ENCODE data around the gene POPDC3.

POPDC3 gene

DNA sequence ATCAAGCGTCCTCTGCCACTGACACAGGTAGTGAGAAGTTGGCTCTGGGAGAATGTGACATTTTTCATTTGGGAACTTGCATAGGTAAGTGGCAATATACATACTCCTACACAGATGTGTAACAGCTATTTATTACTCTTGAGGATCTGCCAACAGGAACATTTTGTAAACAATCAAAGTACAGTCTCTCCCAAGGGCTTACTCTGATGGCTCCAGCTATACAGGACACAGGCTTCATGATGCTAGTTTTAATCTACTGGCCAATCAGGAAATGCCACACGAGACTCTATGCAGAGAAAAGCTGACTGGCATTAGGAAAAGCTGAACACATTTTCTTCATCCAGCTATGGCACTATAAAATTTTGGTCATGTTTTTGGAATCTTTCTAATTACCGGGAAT is 57.8 kb downstream of the POPDC3 start:
- H3K79me2 ChIP-seq (ENCODE audit: control insufficient read depth, insufficient read depth, low read length, unreplicated experiment), result no peaks in the 10 kb centered on the region
- no peaks in the 10 kb centered on the region for H3K27me3 ChIP-seq (ENCODE audit: insufficient read depth, low read length)
- peaks cover 3% of the 10 kb centered on the region; the same call in 1 of the 2 replicates for H3K36me3 ChIP-seq (ENCODE audit: insufficient read depth, low read length)
- H3K4me1 ChIP-seq (ENCODE audit: control insufficient read depth, insufficient read depth, low read length, unreplicated experiment), result no peaks in the 10 kb centered on the region
- no peak overlapping the region for H2AFZ ChIP-seq (ENCODE audit: low read length, unreplicated experiment)
- no peak overlapping the region for H3K27ac ChIP-seq (ENCODE audit: low read depth, low read length)
- H3K4me3 ChIP-seq (ENCODE audit: low read depth, low read length), result no peak overlapping the region

DNA sequence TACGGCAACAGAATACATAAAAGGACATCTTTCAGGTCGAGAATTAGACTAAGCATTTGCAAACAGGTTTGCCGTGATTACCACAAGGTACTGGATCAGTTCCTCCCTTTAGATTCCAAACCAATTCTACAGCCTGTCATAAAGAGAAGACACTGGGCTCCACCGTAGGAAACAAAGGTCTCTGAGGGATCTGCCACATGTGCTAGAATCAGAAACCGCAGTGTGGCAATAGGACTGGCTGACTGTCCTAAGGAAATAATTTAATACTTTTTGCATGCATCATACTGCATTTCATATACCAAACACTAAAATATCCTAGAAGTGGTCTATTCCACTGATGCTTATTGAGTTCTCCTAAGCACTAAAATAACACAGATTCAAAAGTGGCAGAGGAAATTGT is 59.2 kb downstream of the POPDC3 start:
- Histone ChIP-seq H3K4me1 (ENCODE audit: control insufficient read depth, insufficient read depth, low read length, unreplicated experiment) (no peaks in the 10 kb centered on the region), H3K36me3 (ENCODE audit: insufficient read depth, low read length) (peaks cover 3% of the 10 kb centered on the region; the same call in 1 of the 2 replicates), H3K79me2 (ENCODE audit: control insufficient read depth, insufficient read depth, low read length, unreplicated experiment) (no peaks in the 10 kb centered on the region), H3K27ac (ENCODE audit: low read depth, low read length) (no peak overlapping the region), H2AFZ (ENCODE audit: low read length, unreplicated experiment) (no peak overlapping the region), H3K4me3 (ENCODE audit: low read depth, low read length) (no peak overlapping the region), H3K27me3 (ENCODE audit: insufficient read depth, low read length) (no peaks in the 10 kb centered on the region)

DNA sequence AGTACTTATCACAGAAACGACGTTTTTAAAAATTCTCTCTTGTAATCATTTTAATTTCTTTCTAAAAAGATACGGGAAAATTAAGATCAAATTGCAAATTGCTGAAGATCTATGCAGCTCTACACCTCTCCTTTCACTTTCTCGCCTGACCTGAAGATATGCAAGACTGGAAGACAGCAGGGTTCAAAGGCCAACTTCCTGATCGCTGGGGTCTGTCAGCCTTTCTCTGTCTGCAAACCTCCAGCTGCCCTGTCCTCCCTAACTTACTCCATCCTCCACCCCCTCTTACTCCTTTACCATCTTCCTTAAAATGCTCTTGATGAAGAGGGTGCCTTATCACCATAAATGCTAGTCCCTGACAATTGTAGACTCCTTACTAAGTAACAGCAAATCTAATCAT is 63.7 kb downstream of the POPDC3 start:
- H3K36me3 ChIP-seq (ENCODE audit: insufficient read depth, low read length), result no peaks in the 10 kb centered on the region; the same call in 1 of the 2 replicates

DNA sequence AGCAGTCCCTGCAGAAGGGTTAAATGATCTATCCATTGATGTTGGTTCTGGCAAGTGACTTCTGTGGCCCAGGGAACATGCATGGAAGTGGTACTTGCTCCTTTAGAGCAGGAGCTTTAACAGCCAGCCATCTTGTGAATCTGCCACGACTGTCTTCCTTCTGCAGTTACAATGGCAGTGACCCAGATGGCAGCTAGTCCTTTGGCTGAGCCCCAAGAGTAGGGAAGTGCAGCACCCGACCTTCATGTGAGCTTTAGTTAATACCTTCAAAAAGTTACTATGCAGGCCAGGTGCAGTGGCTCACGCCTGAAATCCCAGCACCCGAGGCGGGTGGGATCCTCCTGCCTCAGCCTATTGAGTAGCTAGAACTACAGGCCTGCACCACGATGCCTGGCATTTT is 66.4 kb downstream of the POPDC3 start:
- Histone ChIP-seq H3K27me3 (ENCODE audit: insufficient read depth, low read length) (no peaks in the 10 kb centered on the region), H3K4me1 (ENCODE audit: control insufficient read depth, insufficient read depth, low read length, unreplicated experiment) (no peaks in the 10 kb centered on the region), H3K79me2 (ENCODE audit: control insufficient read depth, insufficient read depth, low read length, unreplicated experiment) (no peaks in the 10 kb centered on the region), H3K27ac (ENCODE audit: low read depth, low read length) (no peak overlapping the region), H3K36me3 (ENCODE audit: insufficient read depth, low read length) (no peaks in the 10 kb centered on the region; the same call in 1 of the 2 replicates), H2AFZ (ENCODE audit: low read length, unreplicated experiment) (no peak overlapping the region), H3K4me3 (ENCODE audit: low read depth, low read length) (no peak overlapping the region)

More for the DNA sequence above, 63.7 kb downstream of the POPDC3 start:
- Histone ChIP-seq H3K27me3 (ENCODE audit: insufficient read depth, low read length) (no peaks in the 10 kb centered on the region), H2AFZ (ENCODE audit: low read length, unreplicated experiment) (no peak overlapping the region), H3K27ac (ENCODE audit: low read depth, low read length) (no peak overlapping the region), H3K79me2 (ENCODE audit: control insufficient read depth, insufficient read depth, low read length, unreplicated experiment) (no peaks in the 10 kb centered on the region), H3K4me3 (ENCODE audit: low read depth, low read length) (no peak overlapping the region), H3K4me1 (ENCODE audit: control insufficient read depth, insufficient read depth, low read length, unreplicated experiment) (no peaks in the 10 kb centered on the region)

DNA sequence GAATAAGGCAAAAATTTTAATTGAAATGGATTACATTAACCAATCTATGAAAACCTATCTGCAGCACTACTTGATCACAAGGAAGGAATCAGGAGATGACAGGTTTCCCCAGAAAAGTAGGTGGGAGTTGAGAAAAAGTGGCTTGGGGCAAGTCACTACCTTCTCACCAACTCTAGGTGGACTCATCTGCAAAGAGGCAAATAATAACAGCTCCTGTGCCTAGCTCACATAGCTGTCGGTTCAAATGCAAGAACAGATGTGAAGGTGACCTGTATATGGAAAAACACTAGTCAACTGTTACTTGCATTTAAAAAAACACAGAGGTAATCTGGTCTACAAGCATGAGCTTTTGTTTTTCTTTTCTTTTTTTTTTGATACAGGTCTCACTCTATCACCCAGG is 67.2 kb downstream of the POPDC3 start:
- no peak overlapping the region for H3K27ac ChIP-seq (ENCODE audit: low read depth, low read length)
- H3K79me2 ChIP-seq (ENCODE audit: control insufficient read depth, insufficient read depth, low read length, unreplicated experiment), result no peaks in the 10 kb centered on the region
- no peaks in the 10 kb centered on the region; the same call in 1 of the 2 replicates for H3K36me3 ChIP-seq (ENCODE audit: insufficient read depth, low read length)
- H3K27me3 ChIP-seq (ENCODE audit: insufficient read depth, low read length), result no peaks in the 10 kb centered on the region
- no peak overlapping the region for H3K4me3 ChIP-seq (ENCODE audit: low read depth, low read length)
- no peak overlapping the region for H2AFZ ChIP-seq (ENCODE audit: low read length, unreplicated experiment)
- H3K4me1 ChIP-seq (ENCODE audit: control insufficient read depth, insufficient read depth, low read length, unreplicated experiment), result no peaks in the 10 kb centered on the region

DNA sequence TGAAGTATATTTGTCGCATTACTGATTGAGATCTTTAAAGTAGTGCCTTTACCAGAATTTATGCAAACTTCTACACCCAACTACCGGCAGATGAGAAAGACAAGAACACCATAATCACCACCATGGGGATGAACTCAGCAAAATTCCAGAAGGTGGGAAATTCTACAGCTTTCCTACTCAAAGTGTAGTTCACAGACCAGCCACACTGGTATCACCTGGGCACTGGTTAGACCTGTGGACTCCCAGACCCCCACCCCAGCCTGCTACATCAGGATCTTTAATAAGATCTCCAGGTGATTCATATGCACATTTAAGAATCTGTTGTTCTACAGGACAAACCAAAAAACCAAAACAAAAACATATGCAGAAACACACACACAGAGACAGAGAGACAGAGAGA is 67.9 kb downstream of the POPDC3 start:
- Histone ChIP-seq H3K4me1 (ENCODE audit: control insufficient read depth, insufficient read depth, low read length, unreplicated experiment) (no peaks in the 10 kb centered on the region), H3K79me2 (ENCODE audit: control insufficient read depth, insufficient read depth, low read length, unreplicated experiment) (no peaks in the 10 kb centered on the region)

DNA sequence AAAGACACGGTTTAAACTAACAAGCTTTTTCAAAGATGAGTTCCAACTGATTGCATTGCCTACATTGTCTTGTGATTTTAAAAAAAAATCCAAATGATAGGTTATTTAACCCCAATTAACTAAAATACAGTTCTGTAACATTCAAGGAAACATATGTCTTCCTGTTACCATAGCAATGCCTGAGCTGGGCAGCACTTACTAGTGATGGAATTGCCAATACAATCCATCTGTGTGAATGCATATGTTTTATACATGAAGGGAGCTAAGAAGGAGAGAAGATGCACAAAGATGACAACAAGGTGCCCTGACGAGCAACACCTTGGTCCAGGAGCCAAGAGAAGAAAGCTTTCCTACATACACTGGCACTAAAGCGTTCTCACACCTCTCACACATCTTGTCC is 68.7 kb downstream of the POPDC3 start:
- Histone ChIP-seq H3K27me3 (ENCODE audit: insufficient read depth, low read length) (no peaks in the 10 kb centered on the region), H3K4me1 (ENCODE audit: control insufficient read depth, insufficient read depth, low read length, unreplicated experiment) (no peaks in the 10 kb centered on the region)

More for the DNA sequence above, 67.9 kb downstream of the POPDC3 start:
- H3K27ac ChIP-seq (ENCODE audit: low read depth, low read length), result no peak overlapping the region
- H3K36me3 ChIP-seq (ENCODE audit: insufficient read depth, low read length), result no peaks in the 10 kb centered on the region
- H3K27me3 ChIP-seq (ENCODE audit: insufficient read depth, low read length), result no peaks in the 10 kb centered on the region
- no peak overlapping the region for H2AFZ ChIP-seq (ENCODE audit: low read length, unreplicated experiment)
- no peak overlapping the region for H3K4me3 ChIP-seq (ENCODE audit: low read depth, low read length)

DNA sequence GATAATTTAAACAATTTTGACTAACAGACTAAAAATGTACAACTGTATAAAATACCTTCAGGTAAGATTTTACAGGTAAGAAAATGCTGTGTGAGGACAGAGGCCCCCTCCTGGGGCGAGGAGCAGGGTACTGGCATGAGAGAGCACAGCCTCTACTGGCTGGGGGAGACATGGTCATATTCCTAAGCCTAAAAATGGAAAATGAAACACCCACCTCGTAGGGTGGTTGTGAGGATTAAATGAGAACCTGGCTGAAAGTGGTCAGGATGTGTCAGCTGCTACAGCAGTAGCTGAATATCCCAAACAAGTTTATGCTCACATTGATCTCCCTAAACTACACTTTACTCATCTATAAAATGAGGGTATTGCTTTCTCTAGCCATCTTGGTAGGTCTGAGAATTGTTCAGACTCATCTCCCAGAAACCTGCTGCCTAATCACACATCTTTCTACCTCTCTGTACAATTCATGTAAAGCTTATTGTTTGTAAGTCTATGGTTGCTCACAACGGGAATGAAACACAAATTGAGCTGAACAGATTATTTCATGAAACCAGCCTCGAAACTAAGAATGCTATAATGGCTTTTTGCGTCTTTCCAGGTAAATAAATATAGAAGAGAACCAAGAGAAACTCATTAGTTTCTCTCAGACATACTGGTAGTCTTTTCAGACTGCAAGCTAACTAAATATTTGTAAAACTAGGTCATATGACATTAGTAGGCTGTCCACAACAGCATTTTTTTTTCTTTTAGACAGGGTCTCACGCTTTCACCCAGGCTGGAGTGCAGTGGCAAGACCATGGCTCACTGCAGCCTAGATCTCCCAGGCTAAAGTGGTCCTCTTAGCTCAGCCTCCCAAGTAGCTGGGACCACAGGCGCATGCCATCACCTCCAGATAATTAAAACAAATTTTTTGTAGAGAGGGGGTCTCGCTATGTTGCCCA is 69.6 kb downstream of the POPDC3 start:
- Histone ChIP-seq H2AFZ (ENCODE audit: low read length, unreplicated experiment) (no peak overlapping the region), H3K27ac (ENCODE audit: low read depth, low read length) (no peak overlapping the region), H3K27me3 (ENCODE audit: insufficient read depth, low read length) (no peaks in the 10 kb centered on the region), H3K36me3 (ENCODE audit: insufficient read depth, low read length) (no peaks in the 10 kb centered on the region), H3K79me2 (ENCODE audit: control insufficient read depth, insufficient read depth, low read length, unreplicated experiment) (no peaks in the 10 kb centered on the region), H3K4me3 (ENCODE audit: low read depth, low read length) (no peak overlapping the region), H3K4me1 (ENCODE audit: control insufficient read depth, insufficient read depth, low read length, unreplicated experiment) (no peaks in the 10 kb centered on the region)

More for the DNA sequence above, 68.7 kb downstream of the POPDC3 start:
- no peak overlapping the region for H3K4me3 ChIP-seq (ENCODE audit: low read depth, low read length)
- no peaks in the 10 kb centered on the region for H3K79me2 ChIP-seq (ENCODE audit: control insufficient read depth, insufficient read depth, low read length, unreplicated experiment)
- H2AFZ ChIP-seq (ENCODE audit: low read length, unreplicated experiment), result no peak overlapping the region
- H3K27ac ChIP-seq (ENCODE audit: low read depth, low read length), result no peak overlapping the region
- H3K36me3 ChIP-seq (ENCODE audit: insufficient read depth, low read length), result no peaks in the 10 kb centered on the region

DNA sequence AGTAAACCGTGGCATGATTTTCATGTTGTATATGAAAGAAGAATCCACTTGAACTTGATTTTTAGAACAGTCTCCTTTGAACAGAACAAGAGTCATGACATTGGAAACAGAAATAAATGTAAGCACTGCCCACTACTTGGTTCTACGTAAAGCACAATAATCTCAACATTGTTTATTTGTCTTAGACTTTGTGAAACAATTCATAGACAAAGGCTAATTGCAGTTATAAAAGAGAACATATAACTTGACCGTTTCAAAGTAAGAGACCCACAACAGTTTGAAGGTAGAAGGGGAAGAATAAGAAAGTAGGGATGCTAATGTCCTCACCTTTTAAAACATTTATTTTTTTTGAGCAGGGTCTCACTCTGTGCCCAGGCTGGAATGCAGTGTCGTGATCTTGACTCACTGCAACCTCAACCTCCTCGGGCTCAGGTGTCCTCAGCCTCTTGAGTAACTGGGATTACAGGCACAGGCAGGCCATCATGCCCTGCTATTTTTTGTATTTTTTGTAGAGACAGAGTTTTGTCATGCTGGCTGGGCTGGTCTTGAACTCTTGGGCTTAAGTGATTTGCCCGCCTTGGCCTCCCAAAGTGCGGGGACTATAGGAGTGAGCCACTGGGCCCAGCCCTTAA is 71.1 kb downstream of the POPDC3 start:
- no peak overlapping the region for H3K4me3 ChIP-seq (ENCODE audit: low read depth, low read length)
- H3K27ac ChIP-seq (ENCODE audit: low read depth, low read length), result no peak overlapping the region
- no peak overlapping the region for H2AFZ ChIP-seq (ENCODE audit: low read length, unreplicated experiment)
- H3K4me1 ChIP-seq (ENCODE audit: control insufficient read depth, insufficient read depth, low read length, unreplicated experiment), result no peaks in the 10 kb centered on the region
- no peaks in the 10 kb centered on the region for H3K79me2 ChIP-seq (ENCODE audit: control insufficient read depth, insufficient read depth, low read length, unreplicated experiment)
- no peaks in the 10 kb centered on the region for H3K36me3 ChIP-seq (ENCODE audit: insufficient read depth, low read length)
- H3K27me3 ChIP-seq (ENCODE audit: insufficient read depth, low read length), result no peaks in the 10 kb centered on the region
